HepG2 (cell line): Measurements from ENCODE around the gene PTPN22. TPM values are rescaled to one million over a fixed set of nuclear protein-coding genes. Genes with fewer than 3 reads are reported as not detected.
A peak's percentile ranks its signal among the peaks of the same experiment; 100 is the strongest.

Experiments
- MAF1 ChIP-seq: sonication (generic); formaldehyde crosslinking; IDR thresholded peaks from 2 replicates; pipeline ENCODE4 v1.5.0; 2020; ENCODE audit warnings: missing genetic modification reagents, borderline replicate concordance
- STAG1 ChIP-seq: sonication (generic); formaldehyde crosslinking; IDR thresholded peaks from 2 replicates; pipeline ENCODE4 v1.4.0; 2020; ENCODE audit warnings: missing genetic modification reagents
- ZBTB4 ChIP-seq: sonication (generic); formaldehyde crosslinking; IDR thresholded peaks from 2 replicates; pipeline ENCODE4 v1.4.0; 2020; ENCODE audit warnings: missing genetic modification reagents, mild to moderate bottlenecking, borderline replicate concordance
- ZNF235 ChIP-seq: sonication (generic); formaldehyde crosslinking; IDR thresholded peaks from 2 replicates; pipeline ENCODE4 v1.8.1; 2023; ENCODE audit warnings: mild to moderate bottlenecking, missing genetic modification reagents, borderline replicate concordance
- ZNF430 ChIP-seq: sonication (generic); formaldehyde crosslinking; IDR thresholded peaks from 2 replicates; pipeline ENCODE4 v1.9.0; 2021; ENCODE audit warnings: mild to moderate bottlenecking, missing genetic modification reagents
- ZNF513 ChIP-seq: sonication (generic); formaldehyde crosslinking; conservative IDR thresholded peaks from 2 replicates; pipeline ENCODE4 v1.5.0; 2020; ENCODE audit warnings: missing genetic modification reagents
- ZNF563 ChIP-seq: sonication (generic); formaldehyde crosslinking; IDR thresholded peaks from 2 replicates; pipeline ENCODE4 v1.8.0; 2022; ENCODE audit warnings: mild to moderate bottlenecking, moderate library complexity, missing genetic modification reagents
- ZNF761 ChIP-seq: sonication (generic); formaldehyde crosslinking; conservative IDR thresholded peaks from 2 replicates; pipeline ENCODE4 v1.4.0; 2020; ENCODE audit warnings: mild to moderate bottlenecking, missing genetic modification reagents
- ZNF776 ChIP-seq: sonication (generic); formaldehyde crosslinking; IDR thresholded peaks from 2 replicates; pipeline ENCODE4 v1.4.0; 2020; ENCODE audit warnings: mild to moderate bottlenecking, missing genetic modification reagents
- ZNF839 ChIP-seq: sonication (generic); formaldehyde crosslinking; IDR thresholded peaks from 2 replicates; pipeline ENCODE4 v1.4.0; 2020; ENCODE audit warnings: missing genetic modification reagents, mild to moderate bottlenecking, borderline replicate concordance
- ZNF879 ChIP-seq: sonication (generic); formaldehyde crosslinking; IDR thresholded peaks from 2 replicates; pipeline ENCODE4 v1.8.1; 2023; ENCODE audit warnings: missing genetic modification reagents
- polyA plus RNA-seq, 8 experiments: library from polyadenylated mRNA; depleted of rRNA in 3 of 8; stranded (reverse) in 7 of 8; unstranded in 1 of 8; fragments of >200 nt; fragmentation: Illumina TruSeq in 4 of 8; extraction: Trizol in 4 of 8; gene quantifications; 2 replicates each; pipeline versions ENCODE4 v1.2.1 to v1.2.3, GENCODE V29; 2011 to 2016; ENCODE audit warnings: low read depth in 4 of 8, missing spikeins in 1 of 8, mixed read lengths in 1 of 8; ENCODE audit not compliant: insufficient read depth in 1 of 8
- total RNA-seq, 5 experiments: library from RNA; depleted of rRNA; stranded (reverse); fragments of >200 nt; fragmentation: Illumina TruSeq; extraction: Trizol; gene quantifications; 2 replicates each; pipeline ENCODE4 v1.2.3, GENCODE V29; 2016; ENCODE audit warnings: low read depth in 1 of 5
- TF ChIP-seq, protein P1 (sequence below): fragments of 450-650 bp; IDR thresholded peaks from 2 replicates; pipeline ENCODE4 v1.6.1; 2017; ENCODE audit warnings: mild to moderate bottlenecking
- TF ChIP-seq, protein P2 (sequence below): sonication (generic); formaldehyde crosslinking; IDR thresholded peaks from 2 replicates; pipeline ENCODE4 v1.8.0; 2022; ENCODE audit warnings: mild to moderate bottlenecking, missing genetic modification reagents
- TF ChIP-seq, protein P3 (sequence below): IDR thresholded peaks from 2 replicates; pipeline ENCODE4 v1.6.1; 2016; ENCODE audit warnings: mild to moderate bottlenecking, missing biosample characterization, missing genetic modification reagents

The PTPN22 gene
- total and polyA plus RNA-seq, 2 of the 13 experiments (the other 11 are each of a cell fraction or from before 2014, with no cell fraction given): not detected

- TF ChIP-seq ZBTB4 (CRISPR knock-in tag) (peak; percentile 7; the same call in 1 of the 2 replicates), ZNF839 (CRISPR knock-in tag) (no peak), ZNF430 (peak; percentile 29; the same call in 1 of the 2 replicates), ZNF513 (no peak), ZNF563 (no peak), ZNF776 (CRISPR knock-in tag) (0 out of 2 replicates have a peak, but pooled peaks have one; percentile 4), STAG1 (0 out of 2 replicates have a peak, but pooled peaks have one; percentile 3), ZNF879 (CRISPR knock-in tag) (0 out of 2 replicates have a peak, but pooled peaks have one; percentile 7), MAF1 (CRISPR knock-in tag) (no peak), ZNF761 (CRISPR knock-in tag) (no peak), ZNF235 (0 out of 2 replicates have a peak, but pooled peaks have one; percentile 19)
- TF ChIP-seq, protein P1, sequence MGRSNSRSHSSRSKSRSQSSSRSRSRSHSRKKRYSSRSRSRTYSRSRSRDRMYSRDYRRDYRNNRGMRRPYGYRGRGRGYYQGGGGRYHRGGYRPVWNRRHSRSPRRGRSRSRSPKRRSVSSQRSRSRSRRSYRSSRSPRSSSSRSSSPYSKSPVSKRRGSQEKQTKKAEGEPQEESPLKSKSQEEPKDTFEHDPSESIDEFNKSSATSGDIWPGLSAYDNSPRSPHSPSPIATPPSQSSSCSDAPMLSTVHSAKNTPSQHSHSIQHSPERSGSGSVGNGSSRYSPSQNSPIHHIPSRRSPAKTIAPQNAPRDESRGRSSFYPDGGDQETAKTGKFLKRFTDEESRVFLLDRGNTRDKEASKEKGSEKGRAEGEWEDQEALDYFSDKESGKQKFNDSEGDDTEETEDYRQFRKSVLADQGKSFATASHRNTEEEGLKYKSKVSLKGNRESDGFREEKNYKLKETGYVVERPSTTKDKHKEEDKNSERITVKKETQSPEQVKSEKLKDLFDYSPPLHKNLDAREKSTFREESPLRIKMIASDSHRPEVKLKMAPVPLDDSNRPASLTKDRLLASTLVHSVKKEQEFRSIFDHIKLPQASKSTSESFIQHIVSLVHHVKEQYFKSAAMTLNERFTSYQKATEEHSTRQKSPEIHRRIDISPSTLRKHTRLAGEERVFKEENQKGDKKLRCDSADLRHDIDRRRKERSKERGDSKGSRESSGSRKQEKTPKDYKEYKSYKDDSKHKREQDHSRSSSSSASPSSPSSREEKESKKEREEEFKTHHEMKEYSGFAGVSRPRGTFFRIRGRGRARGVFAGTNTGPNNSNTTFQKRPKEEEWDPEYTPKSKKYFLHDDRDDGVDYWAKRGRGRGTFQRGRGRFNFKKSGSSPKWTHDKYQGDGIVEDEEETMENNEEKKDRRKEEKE: no peak
- TF ChIP-seq, protein P2, sequence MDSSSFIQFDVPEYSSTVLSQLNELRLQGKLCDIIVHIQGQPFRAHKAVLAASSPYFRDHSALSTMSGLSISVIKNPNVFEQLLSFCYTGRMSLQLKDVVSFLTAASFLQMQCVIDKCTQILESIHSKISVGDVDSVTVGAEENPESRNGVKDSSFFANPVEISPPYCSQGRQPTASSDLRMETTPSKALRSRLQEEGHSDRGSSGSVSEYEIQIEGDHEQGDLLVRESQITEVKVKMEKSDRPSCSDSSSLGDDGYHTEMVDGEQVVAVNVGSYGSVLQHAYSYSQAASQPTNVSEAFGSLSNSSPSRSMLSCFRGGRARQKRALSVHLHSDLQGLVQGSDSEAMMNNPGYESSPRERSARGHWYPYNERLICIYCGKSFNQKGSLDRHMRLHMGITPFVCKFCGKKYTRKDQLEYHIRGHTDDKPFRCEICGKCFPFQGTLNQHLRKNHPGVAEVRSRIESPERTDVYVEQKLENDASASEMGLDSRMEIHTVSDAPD (CRISPR knock-in tag): no peak
- TF ChIP-seq, protein P3, sequence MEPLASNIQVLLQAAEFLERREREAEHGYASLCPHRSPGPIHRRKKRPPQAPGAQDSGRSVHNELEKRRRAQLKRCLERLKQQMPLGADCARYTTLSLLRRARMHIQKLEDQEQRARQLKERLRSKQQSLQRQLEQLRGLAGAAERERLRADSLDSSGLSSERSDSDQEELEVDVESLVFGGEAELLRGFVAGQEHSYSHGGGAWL: 0 out of 2 replicates have a peak, but pooled peaks have one; percentile 4
- TF ChIP-seq, all 625 proteins: peak for 14
Observed at GRCh38 chr1:113904293-113904673, 32.8 kb upstream of the PTPN22 start (continued).
